ENCODE results near the gene LAMB4.

The LAMB4 gene

GRCh38 chr7:108076156-108076555 is 54.0 kb downstream of the LAMB4 start:
- no peak for TF ChIP-seq CTCF (conservative IDR thresholded peaks at IDR 0.05; ENCODE audit: low read length)
- H3K4me3 ChIP-seq (ENCODE audit: low read length), result no peak overlapping the region
- no peak for DNase-seq (ENCODE audit: low read depth)

GRCh38 chr7:108073305-108074070 is 56.7 kb downstream of the LAMB4 start:
- no peak for DNase-seq (ENCODE audit: low read depth)
- no peak for TF ChIP-seq CTCF (conservative IDR thresholded peaks at IDR 0.05; ENCODE audit: low read length)
- no peak overlapping the region for H3K4me3 ChIP-seq (ENCODE audit: low read length)

GRCh38 chr7:108072739-108073138 is 57.4 kb downstream of the LAMB4 start:
- TF ChIP-seq CTCF (conservative IDR thresholded peaks at IDR 0.05; ENCODE audit: low read length), result no peak
- DNase-seq (ENCODE audit: low read depth), result no peak
- H3K4me3 ChIP-seq (ENCODE audit: low read length), result no peak overlapping the region

GRCh38 chr7:108072116-108072515 is 58.0 kb downstream of the LAMB4 start:
- DNase-seq (ENCODE audit: low read depth), result no peak
- no peak for TF ChIP-seq CTCF (conservative IDR thresholded peaks at IDR 0.05; ENCODE audit: low read length)
- H3K4me3 ChIP-seq (ENCODE audit: low read length), result no peak overlapping the region

- no peak for DNase-seq (ENCODE audit: low read depth)
- no peak overlapping the region for H3K4me3 ChIP-seq (ENCODE audit: low read length)
- no peak for TF ChIP-seq CTCF (conservative IDR thresholded peaks at IDR 0.05; ENCODE audit: low read length)
Measured at GRCh38 chr7:108071551-108071950, 58.6 kb downstream of the LAMB4 start.

- no peak for TF ChIP-seq CTCF (conservative IDR thresholded peaks at IDR 0.05; ENCODE audit: low read length)
- no peak for DNase-seq (ENCODE audit: low read depth)
- H3K4me3 ChIP-seq (ENCODE audit: low read length), result no peak overlapping the region
Measured at GRCh38 chr7:108069646-108070045, 60.5 kb downstream of the LAMB4 start.

- TF ChIP-seq CTCF (conservative IDR thresholded peaks at IDR 0.05; ENCODE audit: low read length), result no peak
- no peak for DNase-seq (ENCODE audit: low read depth)
- no peak overlapping the region for H3K4me3 ChIP-seq (ENCODE audit: low read length)
Measured at GRCh38 chr7:108067844-108068243, 62.3 kb downstream of the LAMB4 start.
